Measurements from ENCODE around the gene LRP1. TPM values are rescaled to one million over a fixed set of nuclear protein-coding genes. Genes with fewer than 3 reads are reported as not detected.

The LRP1 gene
- total RNA-seq, 1 donor = 56.0 TPM

GRCh38 chr12:57224278-57224972 lies 96.1 kb downstream of the LRP1 start:
- Histone ChIP-seq H3K9me3 (ENCODE audit: low read depth, low read length) (no peaks in the 10 kb centered on the region), H3K4me1 (ENCODE audit: insufficient read depth, low read length) (peaks cover 50% of the 10 kb centered on the region), H3K4me3 (ENCODE audit: low read length) (no peak overlapping the region), H3K27me3 (ENCODE audit: insufficient read depth, low read length) (peaks cover 77% of the 10 kb centered on the region)

- Histone ChIP-seq H3K4me3 (ENCODE audit: low read length) (no peak overlapping the region), H3K27me3 (ENCODE audit: insufficient read depth, low read length) (peaks cover 71% of the 10 kb centered on the region), H3K9me3 (ENCODE audit: low read depth, low read length) (no peaks in the 10 kb centered on the region), H3K4me1 (ENCODE audit: insufficient read depth, low read length) (peaks cover 57% of the 10 kb centered on the region)
These were observed 96.8 kb downstream of the LRP1 start for GRCh38 chr12:57224973-57225679.

GRCh38 chr12:57225680-57226210 lies 97.5 kb downstream of the LRP1 start:
- Histone ChIP-seq H3K9me3 (ENCODE audit: low read depth, low read length) (no peaks in the 10 kb centered on the region), H3K4me1 (ENCODE audit: insufficient read depth, low read length) (peaks cover 63% of the 10 kb centered on the region), H3K4me3 (ENCODE audit: low read length) (no peak overlapping the region), H3K27me3 (ENCODE audit: insufficient read depth, low read length) (peaks cover 68% of the 10 kb centered on the region)

GRCh38 chr12:57226588-57227314 lies 98.5 kb downstream of the LRP1 start:
- Histone ChIP-seq H3K4me3 (ENCODE audit: low read length) (no peak overlapping the region), H3K4me1 (ENCODE audit: insufficient read depth, low read length) (peaks cover 69% of the 10 kb centered on the region), H3K27me3 (ENCODE audit: insufficient read depth, low read length) (peaks cover 58% of the 10 kb centered on the region), H3K9me3 (ENCODE audit: low read depth, low read length) (no peaks in the 10 kb centered on the region)

- peaks cover 51% of the 10 kb centered on the region for H3K27me3 ChIP-seq (ENCODE audit: insufficient read depth, low read length)
- peaks cover 68% of the 10 kb centered on the region for H3K4me1 ChIP-seq (ENCODE audit: insufficient read depth, low read length)
- H3K4me3 ChIP-seq (ENCODE audit: low read length) = no peak overlapping the region
- no peaks in the 10 kb centered on the region for H3K9me3 ChIP-seq (ENCODE audit: low read depth, low read length)
These were observed 99.2 kb downstream of the LRP1 start for GRCh38 chr12:57227315-57228115.

- Histone ChIP-seq H3K9me3 (ENCODE audit: low read depth, low read length) (no peaks in the 10 kb centered on the region), H3K4me1 (ENCODE audit: insufficient read depth, low read length) (peaks cover 62% of the 10 kb centered on the region), H3K4me3 (ENCODE audit: low read length) (peak overlapping the region; percentile 55), H3K27me3 (ENCODE audit: insufficient read depth, low read length) (peaks cover 34% of the 10 kb centered on the region)
These were observed 100.9 kb downstream of the LRP1 start for GRCh38 chr12:57229046-57229633.

- peaks cover 63% of the 10 kb centered on the region for H3K4me1 ChIP-seq (ENCODE audit: insufficient read depth, low read length)
These were observed 101.5 kb downstream of the LRP1 start, which contains the start of gene SHMT2 for GRCh38 chr12:57229634-57230380. TSS of gene SHMT2 (plus strand) at chr12:57229711. CDS start at chr12:57229779, 68 bp downstream.

GRCh38 chr12:57230381-57231155 lies 102.3 kb downstream of the LRP1 start:
- peaks cover 22% of the 10 kb centered on the region for H3K27me3 ChIP-seq (ENCODE audit: insufficient read depth, low read length)
- H3K9me3 ChIP-seq (ENCODE audit: low read depth, low read length) = no peaks in the 10 kb centered on the region
- peaks cover 63% of the 10 kb centered on the region for H3K4me1 ChIP-seq (ENCODE audit: insufficient read depth, low read length)
- peak overlapping the region; percentile 55 for H3K4me3 ChIP-seq (ENCODE audit: low read length)

More at GRCh38 chr12:57229634-57230380, 101.5 kb downstream of the LRP1 start, which contains the start of gene SHMT2:
- peak within 1 kb of the TSS; percentile 55 for H3K4me3 ChIP-seq (ENCODE audit: low read length)
- peaks cover 28% of the 10 kb centered on the region for H3K27me3 ChIP-seq (ENCODE audit: insufficient read depth, low read length)
- no peaks in the 10 kb centered on the region for H3K9me3 ChIP-seq (ENCODE audit: low read depth, low read length)

GRCh38 chr12:57231276-57232021 lies 103.2 kb downstream of the LRP1 start:
- H3K4me1 ChIP-seq (ENCODE audit: insufficient read depth, low read length) = peaks cover 65% of the 10 kb centered on the region
- H3K4me3 ChIP-seq (ENCODE audit: low read length) = no peak overlapping the region
- no peaks in the 10 kb centered on the region for H3K9me3 ChIP-seq (ENCODE audit: low read depth, low read length)
- H3K27me3 ChIP-seq (ENCODE audit: insufficient read depth, low read length) = peaks cover 23% of the 10 kb centered on the region

- no peaks in the 10 kb centered on the region for H3K9me3 ChIP-seq (ENCODE audit: low read depth, low read length)
- H3K27me3 ChIP-seq (ENCODE audit: insufficient read depth, low read length) = peaks cover 25% of the 10 kb centered on the region
- H3K4me1 ChIP-seq (ENCODE audit: insufficient read depth, low read length) = peaks cover 66% of the 10 kb centered on the region
- H3K4me3 ChIP-seq (ENCODE audit: low read length) = no peak overlapping the region
These were observed 104.0 kb downstream of the LRP1 start for GRCh38 chr12:57232156-57232756.

GRCh38 chr12:57233357-57234232 lies 105.3 kb downstream of the LRP1 start:
- peaks cover 32% of the 10 kb centered on the region for H3K27me3 ChIP-seq (ENCODE audit: insufficient read depth, low read length)

More at GRCh38 chr12:57233357-57234232, 105.3 kb downstream of the LRP1 start:
- H3K9me3 ChIP-seq (ENCODE audit: low read depth, low read length) = no peaks in the 10 kb centered on the region
- H3K4me3 ChIP-seq (ENCODE audit: low read length) = no peak overlapping the region
- H3K4me1 ChIP-seq (ENCODE audit: insufficient read depth, low read length) = peaks cover 72% of the 10 kb centered on the region

All from mononuclear cell (primary cell).